HG03575 (cell line): Measurements from ENCODE around the gene EFNA4.

Source experiments
- ATAC-seq: cut with Tn5 transposase; IDR thresholded peaks from one replicate; pipeline ENCODE4 v1.9.1; 2021; ENCODE audit not compliant: unreplicated experiment, insufficient number of reproducible peaks, low FRiP score; ENCODE audit errors: extremely low read depth

EFNA4 gene

GRCh38 chr1:155030899-155031298 lies 32.6 kb upstream of the EFNA4 start:
- no peak for ATAC-seq

- no peak for ATAC-seq
Observed at GRCh38 chr1:155032886-155033285, 30.7 kb upstream of the EFNA4 start.

- no peak for ATAC-seq
Observed at GRCh38 chr1:155033524-155033923, 30.0 kb upstream of the EFNA4 start, which contains the start of the genes DCST1 and DCST2. Gene DCST1, plus strand, starts transcription at chr1:155033824. Its CDS starts 213 bp downstream, at chr1:155034037. Gene DCST2, minus strand, starts transcription at chr1:155033781. Its CDS starts 80 bp downstream, at chr1:155033701.

- ATAC-seq = no peak
Observed at GRCh38 chr1:155034318-155035208, 29.0 kb upstream of the EFNA4 start.

GRCh38 chr1:155035936-155036335 lies 27.6 kb upstream of the EFNA4 start:
- ATAC-seq = no peak

GRCh38 chr1:155037043-155037442 lies 26.5 kb upstream of the EFNA4 start:
- ATAC-seq = no peak

- no peak for ATAC-seq
Observed at GRCh38 chr1:155037851-155038441, 25.6 kb upstream of the EFNA4 start.

- ATAC-seq = no peak
Observed at GRCh38 chr1:155038602-155039307, 24.8 kb upstream of the EFNA4 start.

GRCh38 chr1:155039308-155039669 lies 24.3 kb upstream of the EFNA4 start:
- no peak for ATAC-seq

- ATAC-seq = no peak
Observed at GRCh38 chr1:155040358-155041093, 23.0 kb upstream of the EFNA4 start.

GRCh38 chr1:155042789-155043188 lies 20.8 kb upstream of the EFNA4 start:
- no peak for ATAC-seq

GRCh38 chr1:155043301-155043702 lies 20.2 kb upstream of the EFNA4 start:
- no peak for ATAC-seq

GRCh38 chr1:155043793-155044192 lies 19.7 kb upstream of the EFNA4 start:
- no peak for ATAC-seq

- no peak for ATAC-seq
Observed at GRCh38 chr1:155044365-155044764, 19.2 kb upstream of the EFNA4 start.

GRCh38 chr1:155044812-155045657 lies 18.5 kb upstream of the EFNA4 start:
- no peak for ATAC-seq

GRCh38 chr1:155048449-155049334 lies 14.8 kb upstream of the EFNA4 start:
- no peak for ATAC-seq
